HFF-Myc (cell line): ENCODE results near the gene PYGB.

ENCODE experiments used
- DNase-seq: peaks from one replicate; pipeline ENCODE4 v3.0.0-alpha.2; 2011; ENCODE audit warnings: low read depth; ENCODE audit errors: extremely low read depth
- H3K4me3 ChIP-seq: replicated peaks from 2 replicates; pipeline ENCODE4 v1.5.1; 2011; ENCODE audit warnings: low read depth, mild to moderate bottlenecking, control low read depth, low read length
- CTCF ChIP-seq: IDR thresholded peaks from 2 replicates; pipeline ENCODE4 v1.5.1; 2012; ENCODE audit warnings: mild to moderate bottlenecking, low read depth, low read length, control low read depth; ENCODE audit errors: missing control alignments

PYGB gene

GRCh38 chr20:25275813-25276532 is 28.1 kb downstream of the PYGB start:
- TF ChIP-seq CTCF, result no peak
- H3K4me3 ChIP-seq, result no peak overlapping the region
- no peak for DNase-seq

GRCh38 chr20:25276533-25277050 is 28.7 kb downstream of the PYGB start:
- H3K4me3 ChIP-seq, result no peak overlapping the region
- no peak for TF ChIP-seq CTCF
- no peak for DNase-seq

- TF ChIP-seq CTCF, result no peak
- no peak for DNase-seq
- no peak overlapping the region for H3K4me3 ChIP-seq
Measured at GRCh38 chr20:25277051-25277801, 29.3 kb downstream of the PYGB start.

GRCh38 chr20:25277941-25278521 is 30.1 kb downstream of the PYGB start:
- no peak for DNase-seq
- TF ChIP-seq CTCF, result no peak
- H3K4me3 ChIP-seq, result no peak overlapping the region

- no peak overlapping the region for H3K4me3 ChIP-seq
- TF ChIP-seq CTCF, result no peak
- DNase-seq, result no peak
Measured at GRCh38 chr20:25278636-25279361, 30.9 kb downstream of the PYGB start.

- no peak for DNase-seq
- no peak overlapping the region for H3K4me3 ChIP-seq
- TF ChIP-seq CTCF, result no peak
Measured at GRCh38 chr20:25279403-25279802, 31.5 kb downstream of the PYGB start.
